IMR-90 (cell line): ENCODE measurements around the gene ACOD1. TPM values are rescaled to one million over a fixed set of nuclear protein-coding genes. Genes with fewer than 3 reads are reported as not detected.

ENCODE experiments used
- ATAC-seq: fragments of 200-7000 bp; cut with Tn5 transposase; 2 replicates; pipeline ENCODE4 v1.9.1; 2020; ENCODE audit warnings: low read depth, mild to moderate bottlenecking, moderate library complexity
- BruUV-seq: library from RNA; stranded (reverse); fragments of 400-500 nt; replicated peaks from 2 replicates; lab custom pipeline; 2021; lab: Mats Ljungman, UMichigan
- CTCF ChIA-PET: fragments of 300-600 bp; formaldehyde crosslinking; extraction: SDS; loops from one replicate; lab custom pipeline; 2021; ENCODE audit warnings: antibody characterized with exemption; lab: Yijun Ruan, JAX
- POLR2A ChIA-PET: fragments of 300-600 bp; sonication (Branson Sonifier 250); formaldehyde crosslinking; loops from one replicate; lab custom pipeline; 2022; ENCODE audit warnings: antibody characterized with exemption; ENCODE audit not compliant: unreplicated experiment; lab: Charles Lee
- DNase-seq: peaks from one replicate; pipeline ENCODE4 v3.0.0; 2013
- H2AFZ ChIP-seq: replicated peaks from 2 replicates; pipeline ENCODE3; 2013; ENCODE audit warnings: low read length, mild to moderate bottlenecking; ENCODE audit not compliant: poor library complexity
- H2AK5ac ChIP-seq: 2 replicates; pipeline ENCODE4 v1.6.1; 2013; ENCODE audit warnings: low read depth, low read length, inconsistent platforms
- H2AK9ac ChIP-seq: replicated peaks from 2 replicates; pipeline ENCODE3; 2013; ENCODE audit warnings: mild to moderate bottlenecking, low read depth, low read length, moderate library complexity; ENCODE audit not compliant: poor library complexity
- H2BK120ac ChIP-seq: 2 replicates; pipeline ENCODE4 v1.6.1; 2013; ENCODE audit warnings: low read depth, low read length, inconsistent platforms
- H2BK15ac ChIP-seq: 3 replicates; pipeline ENCODE4 v1.6.1; 2013; ENCODE audit warnings: low read depth, low read length, inconsistent platforms
- H2BK20ac ChIP-seq: 2 replicates; pipeline ENCODE4 v1.6.1; 2013; ENCODE audit warnings: low read depth, mild to moderate bottlenecking, inconsistent platforms, low read length, moderate library complexity
- H2BK5ac ChIP-seq: 2 replicates; pipeline ENCODE4 v1.6.1; 2013; ENCODE audit warnings: mild to moderate bottlenecking, low read depth, low read length, inconsistent platforms; ENCODE audit not compliant: poor library complexity, severe bottlenecking
- H3K14ac ChIP-seq: replicated peaks from 2 replicates; pipeline ENCODE4 v1.6.1; 2013; ENCODE audit warnings: low read depth, low read length, inconsistent platforms
- H3K18ac ChIP-seq: 2 replicates; pipeline ENCODE4 v1.6.1; 2013; ENCODE audit warnings: low read depth, low read length, control low read depth
- H3K23ac ChIP-seq: 2 replicates; pipeline ENCODE4 v1.6.1; 2013; ENCODE audit warnings: low read depth, low read length, inconsistent platforms
- H3K27ac ChIP-seq: 2 replicates; pipeline ENCODE4 v1.5.1; 2013; ENCODE audit warnings: mild to moderate bottlenecking, control low read depth, low read length; ENCODE audit not compliant: insufficient read depth
- H3K27me3 ChIP-seq: 2 replicates; pipeline ENCODE4 v1.6.1; 2013; ENCODE audit warnings: low read length; ENCODE audit not compliant: control insufficient read depth, insufficient read depth
- H3K36me3 ChIP-seq: 2 replicates; pipeline ENCODE4 v1.6.1; 2013; ENCODE audit warnings: low read length, mixed read lengths; ENCODE audit not compliant: control insufficient read depth, insufficient read depth
- H3K4ac ChIP-seq: 2 replicates; pipeline ENCODE4 v1.6.1; 2013; ENCODE audit warnings: low read depth, low read length, inconsistent platforms
- H3K4me1 ChIP-seq: 2 replicates; pipeline ENCODE4 v1.6.1; 2013; ENCODE audit warnings: low read length, mixed read lengths; ENCODE audit not compliant: control insufficient read depth, insufficient read depth
- H3K4me2 ChIP-seq: 2 replicates; pipeline ENCODE4 v1.6.1; 2013; ENCODE audit warnings: low read depth, mild to moderate bottlenecking, control low read depth, low read length, moderate library complexity
- H3K4me3 ChIP-seq: 2 replicates; pipeline ENCODE4 v1.5.1; 2013; ENCODE audit warnings: low read depth, mild to moderate bottlenecking, control low read depth, low read length, moderate library complexity; ENCODE audit not compliant: insufficient read depth
- H3K56ac ChIP-seq: 2 replicates; pipeline ENCODE4 v1.6.1; 2013; ENCODE audit warnings: low read length, inconsistent platforms; ENCODE audit not compliant: insufficient read depth; ENCODE audit errors: extremely low read depth
- H3K79me1 ChIP-seq, 2 experiments: 2 replicates each; pipeline ENCODE4 v1.6.1; 2013; ENCODE audit warnings: low read length in 2 of 2, inconsistent platforms in 1 of 2, low read depth in 1 of 2
- H3K9ac ChIP-seq: 2 replicates; pipeline ENCODE4 v1.6.1; 2013; ENCODE audit warnings: low read depth, low read length, control low read depth
- H3K9me1 ChIP-seq: 2 replicates; pipeline ENCODE4 v1.6.1; 2013; ENCODE audit warnings: low read length, inconsistent platforms; ENCODE audit not compliant: insufficient read depth
- H3K9me3 ChIP-seq: 2 replicates; pipeline ENCODE4 v1.6.1; 2013; ENCODE audit warnings: low read length; ENCODE audit not compliant: control insufficient read depth, insufficient read depth
- H4K20me1 ChIP-seq: 2 replicates; pipeline ENCODE4 v1.6.1; 2013; ENCODE audit warnings: low read length, inconsistent platforms; ENCODE audit not compliant: insufficient read depth
- H4K5ac ChIP-seq: 2 replicates; pipeline ENCODE4 v1.6.1; 2013; ENCODE audit warnings: mild to moderate bottlenecking, low read depth, low read length, control low read depth
- H4K8ac ChIP-seq, 2 experiments: 2 replicates each; pipeline ENCODE4 v1.6.1; 2013; ENCODE audit warnings: low read depth in 2 of 2, low read length in 2 of 2, control low read depth in 1 of 2, inconsistent platforms in 1 of 2
- H4K91ac ChIP-seq: 2 replicates; pipeline ENCODE4 v1.6.1; 2013; ENCODE audit warnings: low read depth, low read length, inconsistent platforms; ENCODE audit not compliant: insufficient read depth
- BHLHE40 ChIP-seq: fragments of 150-350 bp; IDR thresholded peaks from 2 replicates; pipeline ENCODE4 v1.6.1; 2016; ENCODE audit warnings: mild to moderate bottlenecking, low read depth, low read length
- CEBPB ChIP-seq: IDR thresholded peaks from 2 replicates; pipeline ENCODE4 v1.6.1; 2012; ENCODE audit warnings: low read depth, low read length, improper control_type of control experiment
- CHD1 ChIP-seq: IDR thresholded peaks from 2 replicates; pipeline ENCODE4 v1.6.1; 2012; ENCODE audit warnings: low read depth, low read length, improper control_type of control experiment
- CTCF ChIP-seq: conservative IDR thresholded peaks from 2 replicates; pipeline ENCODE4 v1.5.1; 2012; ENCODE audit warnings: mild to moderate bottlenecking, low read depth, low read length, improper control_type of control experiment
- FOS ChIP-seq: fragments of 150-350 bp; IDR thresholded peaks from 2 replicates; pipeline ENCODE4 v1.6.1; 2016; ENCODE audit warnings: low read depth, low read length
- MAFK ChIP-seq: IDR thresholded peaks from 2 replicates; pipeline ENCODE4 v1.6.1; 2012; ENCODE audit warnings: low read depth, low read length, improper control_type of control experiment
- MAZ ChIP-seq: IDR thresholded peaks from 2 replicates; pipeline ENCODE4 v1.6.1; 2012; ENCODE audit warnings: low read depth, mild to moderate bottlenecking, low read length, improper control_type of control experiment, moderate library complexity, borderline replicate concordance
- MXI1 ChIP-seq: IDR thresholded peaks from 2 replicates; pipeline ENCODE4 v1.6.1; 2012; ENCODE audit warnings: low read depth, mild to moderate bottlenecking, low read length, moderate library complexity, borderline replicate concordance
- NFE2L2 ChIP-seq: fragments of 150-350 bp; IDR thresholded peaks from 2 replicates; pipeline ENCODE4 v1.6.1; 2016; ENCODE audit warnings: low read depth, mild to moderate bottlenecking, low read length
- POLR2A ChIP-seq: IDR thresholded peaks from 2 replicates; pipeline ENCODE4 v1.6.1; 2012; ENCODE audit warnings: mild to moderate bottlenecking, low read depth, low read length
- RAD21 ChIP-seq: IDR thresholded peaks from 2 replicates; pipeline ENCODE4 v1.6.1; 2012; ENCODE audit warnings: low read length, improper control_type of control experiment
- RCOR1 ChIP-seq: IDR thresholded peaks from 2 replicates; pipeline ENCODE4 v1.6.1; 2012; ENCODE audit warnings: mild to moderate bottlenecking, low read length, improper control_type of control experiment; ENCODE audit not compliant: insufficient replicate concordance
- RFX5 ChIP-seq: IDR thresholded peaks from 2 replicates; pipeline ENCODE4 v1.8.0; 2012; ENCODE audit warnings: low read depth, mild to moderate bottlenecking, low read length, moderate library complexity
- SMC3 ChIP-seq: fragments of 150-350 bp; IDR thresholded peaks from 2 replicates; pipeline ENCODE4 v1.6.1; 2016; ENCODE audit warnings: low read depth, mild to moderate bottlenecking, antibody characterized with exemption, low read length, moderate library complexity
- USF2 ChIP-seq: fragments of 150-350 bp; IDR thresholded peaks from 2 replicates; pipeline ENCODE4 v1.6.1; 2017; ENCODE audit warnings: mild to moderate bottlenecking, antibody characterized with exemption, low read length, low read depth
- WGBS, 2 experiments: methylation state at CpG; one replicate each; pipeline versions ENCODE4 v1.1.5 to v1.1.7; 2013; ENCODE audit warnings: missing lambda C conversion rate in 2 of 2; ENCODE audit not compliant: insufficient read length in 1 of 2; ENCODE audit errors: extremely low coverage in 2 of 2; 5-methylcytosine and 5-hydroxymethylcytosine counted together
- dilution Hi-C: fragments of 300-500 bp; cut with HindIII; formaldehyde crosslinking; loops from one replicate; pipeline ENCODE4 v1.14.3; 2018; ENCODE audit warnings: low sequenced_read_pairs; ENCODE audit not compliant: unreplicated experiment
- in situ Hi-C: fragments of 300-500 bp; cut with MboI; formaldehyde crosslinking; loops from 3 replicates; pipeline ENCODE4 v1.14.3; 2019; ENCODE audit warnings: low sequenced_read_pairs, inconsistent platforms, mixed read lengths
- intact Hi-C: fragments of 100-400 bp; cut with micrococcal nuclease; formaldehyde crosslinking; loops from 2 replicates; pipeline ENCODE4 v1.10.0; 2022
- polyA plus RNA-seq, 3 experiments: library from polyadenylated mRNA; depleted of rRNA; stranded (reverse); fragments of >200 nt; gene quantifications; 2 replicates each; pipeline ENCODE4 v1.2.3, GENCODE V29; 2012; ENCODE audit warnings: low replicate concordance in 1 of 3
- total RNA-seq: library from RNA; depleted of rRNA; stranded (reverse); fragments of >200 nt; gene quantifications from 2 replicates; pipeline ENCODE4 v1.2.3, GENCODE V29; 2012
- TF ChIP-seq, protein P1 (sequence below): fragments of 150-350 bp; IDR thresholded peaks from 2 replicates; pipeline ENCODE4 v1.6.1; 2016; ENCODE audit warnings: low read depth, mild to moderate bottlenecking, low read length, moderate library complexity, borderline replicate concordance

ACOD1 gene
- total and polyA plus RNA-seq, 2 of the 4 experiments (the other 2 are of a cell fraction), result not detected

- H3K4me3 ChIP-seq, result no peak overlapping the region
- H3K79me1 ChIP-seq, result no peaks in the 10 kb centered on the region
- in situ Hi-C loops, result loop anchor here (25.0 kb wide), 1 partner anchor 1289 kb away; no protein-coding TSS in a partner anchor
- H2AK5ac ChIP-seq, result no peak overlapping the region
- H4K91ac ChIP-seq, result no peak overlapping the region
- 79% methylated on average over 3 of the region's 6 CpGs; no CpG with 5 or more reads in 1 of the 2 experiments for WGBS, 2 experiments
- TF ChIP-seq RCOR1, result no peak
- TF ChIP-seq MAZ, result no peak
- TF ChIP-seq NFE2L2, result no peak
- no peak for TF ChIP-seq CTCF
- no peak for TF ChIP-seq CHD1
- TF ChIP-seq CEBPB, result no peak
- TF ChIP-seq RAD21, result no peak
- TF ChIP-seq, protein P1, sequence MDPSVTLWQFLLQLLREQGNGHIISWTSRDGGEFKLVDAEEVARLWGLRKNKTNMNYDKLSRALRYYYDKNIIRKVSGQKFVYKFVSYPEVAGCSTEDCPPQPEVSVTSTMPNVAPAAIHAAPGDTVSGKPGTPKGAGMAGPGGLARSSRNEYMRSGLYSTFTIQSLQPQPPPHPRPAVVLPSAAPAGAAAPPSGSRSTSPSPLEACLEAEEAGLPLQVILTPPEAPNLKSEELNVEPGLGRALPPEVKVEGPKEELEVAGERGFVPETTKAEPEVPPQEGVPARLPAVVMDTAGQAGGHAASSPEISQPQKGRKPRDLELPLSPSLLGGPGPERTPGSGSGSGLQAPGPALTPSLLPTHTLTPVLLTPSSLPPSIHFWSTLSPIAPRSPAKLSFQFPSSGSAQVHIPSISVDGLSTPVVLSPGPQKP, result no peak
- no peak for TF ChIP-seq FOS
- no peak for TF ChIP-seq BHLHE40
- no peak for TF ChIP-seq SMC3
- no peak for TF ChIP-seq USF2
- TF ChIP-seq MXI1, result no peak
- no peak for TF ChIP-seq MAFK
- TF ChIP-seq POLR2A, result no peak
- TF ChIP-seq RFX5, result no peak
- H3K9me3 ChIP-seq, result no peaks in the 10 kb centered on the region
- no peaks in the 10 kb centered on the region for H3K36me3 ChIP-seq
- CTCF ChIA-PET, result no interaction called here
- H3K9ac ChIP-seq, result no peak overlapping the region
- ATAC-seq (no peak), DNase-seq (no peak)
- no peak overlapping the region for H2AK9ac ChIP-seq
- H3K4ac ChIP-seq, result no peak overlapping the region
- H3K56ac ChIP-seq, result no peak overlapping the region
- no peak overlapping the region for H3K23ac ChIP-seq
- no peak overlapping the region for H3K27ac ChIP-seq
- H4K8ac ChIP-seq, result no peak overlapping the region
- H4K5ac ChIP-seq, result no peak overlapping the region
- H2BK20ac ChIP-seq, result no peak overlapping the region
- POLR2A ChIA-PET, result no interaction called here
- no peak overlapping the region for H2BK15ac ChIP-seq
- no TSS peak for BruUV-seq
- no peak overlapping the region for H2AFZ ChIP-seq
- H4K20me1 ChIP-seq, result no peaks in the 10 kb centered on the region
- H3K18ac ChIP-seq, result no peak overlapping the region
- H3K9me1 ChIP-seq, result no peaks in the 10 kb centered on the region
- no peak overlapping the region for H3K14ac ChIP-seq
- H2BK5ac ChIP-seq, result no peak overlapping the region
- no peaks in the 10 kb centered on the region for H3K4me1 ChIP-seq
- intact Hi-C loops, result no loop called here
- no peak overlapping the region for H3K4me2 ChIP-seq
- H2BK120ac ChIP-seq, result no peak overlapping the region
- peaks cover 23% of the 10 kb centered on the region for H3K27me3 ChIP-seq
- dilution Hi-C loops, result no loop called here
Measured at GRCh38 chr13:76975863-76976262, 27.6 kb downstream of the ACOD1 start.
